DOHH2 (cell line): ENCODE results near the gene CCDC88C.

Experiments used
- EZH2phosphoT487 ChIP-seq: fragments of 200-600 bp; sonication (generic); IDR thresholded peaks from 2 replicates; pipeline ENCODE4 v1.6.1; 2017; ENCODE audit warnings: borderline replicate concordance, mild to moderate bottlenecking, antibody characterized with exemption, low read length, moderate library complexity, mixed read lengths
- TF ChIP-seq, protein P1 (sequence below): fragments of 200-600 bp; sonication (generic); IDR thresholded peaks from one replicate; pipeline ENCODE4 v1.5.1; 2014; ENCODE audit warnings: antibody characterized with exemption, mild to moderate bottlenecking, low read depth, low read length; ENCODE audit not compliant: poor library complexity, severe bottlenecking

GRCh38 chr14:91293281-91293680 lies 124.3 kb downstream of the CCDC88C start:
- TF ChIP-seq, protein P1, sequence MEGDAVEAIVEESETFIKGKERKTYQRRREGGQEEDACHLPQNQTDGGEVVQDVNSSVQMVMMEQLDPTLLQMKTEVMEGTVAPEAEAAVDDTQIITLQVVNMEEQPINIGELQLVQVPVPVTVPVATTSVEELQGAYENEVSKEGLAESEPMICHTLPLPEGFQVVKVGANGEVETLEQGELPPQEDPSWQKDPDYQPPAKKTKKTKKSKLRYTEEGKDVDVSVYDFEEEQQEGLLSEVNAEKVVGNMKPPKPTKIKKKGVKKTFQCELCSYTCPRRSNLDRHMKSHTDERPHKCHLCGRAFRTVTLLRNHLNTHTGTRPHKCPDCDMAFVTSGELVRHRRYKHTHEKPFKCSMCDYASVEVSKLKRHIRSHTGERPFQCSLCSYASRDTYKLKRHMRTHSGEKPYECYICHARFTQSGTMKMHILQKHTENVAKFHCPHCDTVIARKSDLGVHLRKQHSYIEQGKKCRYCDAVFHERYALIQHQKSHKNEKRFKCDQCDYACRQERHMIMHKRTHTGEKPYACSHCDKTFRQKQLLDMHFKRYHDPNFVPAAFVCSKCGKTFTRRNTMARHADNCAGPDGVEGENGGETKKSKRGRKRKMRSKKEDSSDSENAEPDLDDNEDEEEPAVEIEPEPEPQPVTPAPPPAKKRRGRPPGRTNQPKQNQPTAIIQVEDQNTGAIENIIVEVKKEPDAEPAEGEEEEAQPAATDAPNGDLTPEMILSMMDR, result no peak
- no peak for TF ChIP-seq EZH2phosphoT487
